Right lobe of liver (tissue), 6 donors: ENCODE results near the gene PITX3. TPM values are rescaled to one million over a fixed set of nuclear protein-coding genes. Genes with fewer than 3 reads are reported as not detected.
A peak's percentile ranks its signal among the peaks of the same experiment; 100 is the strongest.
"Not testable (repeated sequence)": the region's sequence is repeated elsewhere in the genome, so short reads cannot be mapped to it uniquely, and the experiment has no call there.

Source experiments
- ATAC-seq, 4 donors: fragments of 200-7000 bp; cut with Tn5 transposase; one replicate each; pipeline ENCODE4 v1.9.1; 2020; ENCODE audit warnings: mild to moderate bottlenecking in 4 of 4, moderate library complexity in 4 of 4
- DNase-seq, 3 donors: peaks; one replicate each; pipeline ENCODE4 v3.0.0-alpha.2; 2020
- H3K27ac ChIP-seq, 3 donors: fragments of 200-600 bp; one replicate each; pipeline ENCODE4 v1.8.0; 2022
- H3K27me3 ChIP-seq, 2 donors: fragments of 200-600 bp; one replicate each; pipeline ENCODE4 v1.8.0; 2022
- H3K36me3 ChIP-seq, 4 donors: fragments of 200-600 bp; sonication (generic) in 1 of 4; one replicate each; pipeline versions ENCODE4 v1.5.1 to v1.8.0; 2017 to 2022; ENCODE audit warnings: control low read depth in 1 of 4
- H3K4me1 ChIP-seq, 4 donors: fragments of 200-600 bp; sonication (generic) in 1 of 4; one replicate each; pipeline versions ENCODE4 v1.5.1 to v1.8.0; 2017 to 2022; ENCODE audit warnings: control low read depth in 1 of 4
- H3K4me3 ChIP-seq, 3 donors: fragments of 200-600 bp; one replicate each; pipeline ENCODE4 v1.8.0; 2022
- H3K9me3 ChIP-seq, 4 donors: fragments of 200-600 bp; sonication (generic) in 1 of 4; one replicate each; pipeline versions ENCODE4 v1.5.1 to v1.8.0; 2017 to 2022; ENCODE audit warnings: control low read depth in 1 of 4
- CTCF ChIP-seq, 4 donors: fragments of 200-600 bp in 3 of 4; fragments of 450-650 bp in 1 of 4; IDR thresholded peaks; one replicate each; pipeline versions ENCODE4 v1.5.1 to v1.8.0; 2016 to 2022; ENCODE audit warnings: antibody characterized with exemption in 4 of 4, mild to moderate bottlenecking in 2 of 4
- POLR2A ChIP-seq: fragments of 450-650 bp; IDR thresholded peaks from one replicate; pipeline ENCODE4 v1.6.1; 2017; ENCODE audit warnings: antibody characterized with exemption, mild to moderate bottlenecking
- WGBS: methylation state at CpG from one replicate; pipeline ENCODE4 v1.1.6; 2018; ENCODE audit warnings: low coverage, low lambda C conversion rate; ENCODE audit not compliant: insufficient coverage; ENCODE audit errors: missing lambda C conversion rate; 5-methylcytosine and 5-hydroxymethylcytosine counted together
- intact Hi-C, 2 donors: fragments of 100-400 bp; cut with DNase I; formaldehyde crosslinking; loops; one replicate each; pipeline versions ENCODE4 v1.11.2 to v1.14.1; 2022
- total RNA-seq, 6 experiments: library from RNA; depleted of rRNA in 2 of 6; stranded (reverse); fragments of >200 nt in 2 of 6; fragmentation: NEBNext Ultra II Directional in 3 of 6; extraction: Animal tissue kit (Norgen Biotek cat#: 25700) in 3 of 6; gene quantifications; one replicate each; pipeline versions ENCODE4 v1.1.0 to v1.2.4, GENCODE V29; 2016 to 2023
- donor health status: DM: no; HTN: yes; CAD: no.
- donor health status: DM: no; HTN: no; CAD: no.
- donor health status: DM: no; HTN: no; CAD: no.
- donor health status: DM: no; HTN: yes; CAD: no.
- donor health status: DM: no; HTN: yes; CAD: no.

The PITX3 gene
- total RNA-seq, 6 experiments from 2014 or later: not detected

- no peak overlapping the region for H3K4me3 ChIP-seq
- TF ChIP-seq CTCF (IDR thresholded peaks at IDR 0.05): no peak
- no peak for TF ChIP-seq POLR2A
- no peak for ATAC-seq
- no peak for DNase-seq
- H3K27me3 ChIP-seq: no peaks in the 10 kb centered on the region
- WGBS: 100% methylated on average over 2 of the region's 2 CpGs
- no peak overlapping the region for H3K27ac ChIP-seq
- peaks cover 0 to 17% (median 8%) of the 10 kb centered on the region in 4 donors for H3K36me3 ChIP-seq
- intact Hi-C loops: no loop called here
- H3K4me1 ChIP-seq: no peaks in the 10 kb centered on the region
- H3K9me3 ChIP-seq: no peaks in the 10 kb centered on the region
Measured at GRCh38 chr10:102255404-102255803, 14.1 kb upstream of the PITX3 start.

GRCh38 chr10:102254426-102254825 is 13.1 kb upstream of the PITX3 start:
- H3K4me3 ChIP-seq: no peak overlapping the region
- ATAC-seq (no peak), DNase-seq (no peak)
- no peaks in the 10 kb centered on the region for H3K4me1 ChIP-seq
- H3K27ac ChIP-seq: no peak overlapping the region
- H3K27me3 ChIP-seq: no peaks in the 10 kb centered on the region
- intact Hi-C loops: no loop called here
- H3K9me3 ChIP-seq: no peaks in the 10 kb centered on the region
- peaks cover 0 to 8% (median 4%) of the 10 kb centered on the region in 4 donors for H3K36me3 ChIP-seq
- 80% methylated on average over 1 of the region's 1 CpG for WGBS
- TF ChIP-seq POLR2A: no peak
- TF ChIP-seq CTCF (IDR thresholded peaks at IDR 0.05): no peak

- H3K36me3 ChIP-seq, H3K27ac ChIP-seq, ATAC-seq, H3K27me3 ChIP-seq, H3K9me3 ChIP-seq, DNase-seq, intact Hi-C loops, H3K4me3 ChIP-seq: not testable (repeated sequence)
- peaks cover 0 to 17% (median 7%) of the 10 kb centered on the region in 4 donors for H3K4me1 ChIP-seq
- WGBS: 100% methylated on average over 1 of the region's 3 CpGs
Measured at GRCh38 chr10:102252508-102252907, 11.2 kb upstream of the PITX3 start.

GRCh38 chr10:102247734-102248133 is 6.4 kb upstream of the PITX3 start:
- ATAC-seq: no peak
- TF ChIP-seq CTCF (IDR thresholded peaks at IDR 0.05) (no peak), POLR2A (no peak)
- intact Hi-C loops: no loop called here

GRCh38 chr10:102246261-102246660 is 4.9 kb upstream of the PITX3 start:
- TF ChIP-seq CTCF (IDR thresholded peaks at IDR 0.05) (no peak), POLR2A (no peak)
- intact Hi-C loops: no loop called here
- DNase-seq: no peak

More at GRCh38 chr10:102247734-102248133, 6.4 kb upstream of the PITX3 start:
- H3K4me3 ChIP-seq: no peak overlapping the region
- H3K27ac ChIP-seq: no peak overlapping the region
- H3K9me3 ChIP-seq: no peaks in the 10 kb centered on the region
- no peaks in the 10 kb centered on the region for H3K36me3 ChIP-seq
- DNase-seq: no peak
- peaks cover 0 to 35% (median 14%) of the 10 kb centered on the region in 4 donors for H3K4me1 ChIP-seq
- H3K27me3 ChIP-seq: no peaks in the 10 kb centered on the region

More at GRCh38 chr10:102246261-102246660, 4.9 kb upstream of the PITX3 start:
- WGBS: 6% methylated on average over 3 of the region's 3 CpGs
- Histone ChIP-seq H3K36me3 (no peaks in the 10 kb centered on the region), H3K4me3 (peak overlapping the region; percentile 80 to 94 (median 93)), H3K27me3 (no peaks in the 10 kb centered on the region), H3K9me3 (no peaks in the 10 kb centered on the region), H3K27ac (peak overlapping the region; percentile 57 to 71 (median 64)), H3K4me1 (peaks cover 0 to 41% (median 14%) of the 10 kb centered on the region in 4 donors)
- no peak for ATAC-seq
